SK-N-SH (cell line): ENCODE measurements around the gene RPS6KA5.

Experiments used
- TAF1 ChIP-seq: IDR thresholded peaks from 2 replicates; pipeline ENCODE4 v1.6.1; 2012; ENCODE audit warnings: low read depth, mild to moderate bottlenecking, low read length, moderate library complexity, borderline replicate concordance
- TEAD4 ChIP-seq: IDR thresholded peaks from 2 replicates; pipeline ENCODE4 v1.4.0; 2012; ENCODE audit warnings: mild to moderate bottlenecking, borderline replicate concordance; ENCODE audit not compliant: insufficient read depth
- TF ChIP-seq, protein P1 (sequence below): IDR thresholded peaks from 2 replicates; pipeline ENCODE4 v1.6.1; 2012; ENCODE audit warnings: mild to moderate bottlenecking, low read depth, low read length, moderate library complexity

DNA sequence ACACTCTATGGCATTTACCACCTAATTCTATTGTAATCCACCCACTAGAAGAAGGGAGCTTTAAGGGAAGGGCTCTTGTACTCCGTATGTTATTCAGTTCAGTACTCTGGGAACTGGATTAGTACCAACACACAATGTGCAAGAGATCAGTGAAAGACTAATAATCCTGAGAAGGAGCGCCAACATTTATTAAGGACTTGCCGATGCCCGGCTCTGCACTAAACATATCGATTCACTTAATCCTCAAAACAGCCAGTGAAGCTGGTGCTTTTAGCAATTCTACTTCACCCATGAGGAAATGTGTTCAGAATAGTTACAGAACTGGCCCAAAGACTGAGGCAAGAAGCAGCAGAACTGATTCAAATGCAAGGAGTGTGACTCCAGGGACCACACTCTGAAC is 80.9 kb downstream of the RPS6KA5 start:
- TF ChIP-seq, protein P1, sequence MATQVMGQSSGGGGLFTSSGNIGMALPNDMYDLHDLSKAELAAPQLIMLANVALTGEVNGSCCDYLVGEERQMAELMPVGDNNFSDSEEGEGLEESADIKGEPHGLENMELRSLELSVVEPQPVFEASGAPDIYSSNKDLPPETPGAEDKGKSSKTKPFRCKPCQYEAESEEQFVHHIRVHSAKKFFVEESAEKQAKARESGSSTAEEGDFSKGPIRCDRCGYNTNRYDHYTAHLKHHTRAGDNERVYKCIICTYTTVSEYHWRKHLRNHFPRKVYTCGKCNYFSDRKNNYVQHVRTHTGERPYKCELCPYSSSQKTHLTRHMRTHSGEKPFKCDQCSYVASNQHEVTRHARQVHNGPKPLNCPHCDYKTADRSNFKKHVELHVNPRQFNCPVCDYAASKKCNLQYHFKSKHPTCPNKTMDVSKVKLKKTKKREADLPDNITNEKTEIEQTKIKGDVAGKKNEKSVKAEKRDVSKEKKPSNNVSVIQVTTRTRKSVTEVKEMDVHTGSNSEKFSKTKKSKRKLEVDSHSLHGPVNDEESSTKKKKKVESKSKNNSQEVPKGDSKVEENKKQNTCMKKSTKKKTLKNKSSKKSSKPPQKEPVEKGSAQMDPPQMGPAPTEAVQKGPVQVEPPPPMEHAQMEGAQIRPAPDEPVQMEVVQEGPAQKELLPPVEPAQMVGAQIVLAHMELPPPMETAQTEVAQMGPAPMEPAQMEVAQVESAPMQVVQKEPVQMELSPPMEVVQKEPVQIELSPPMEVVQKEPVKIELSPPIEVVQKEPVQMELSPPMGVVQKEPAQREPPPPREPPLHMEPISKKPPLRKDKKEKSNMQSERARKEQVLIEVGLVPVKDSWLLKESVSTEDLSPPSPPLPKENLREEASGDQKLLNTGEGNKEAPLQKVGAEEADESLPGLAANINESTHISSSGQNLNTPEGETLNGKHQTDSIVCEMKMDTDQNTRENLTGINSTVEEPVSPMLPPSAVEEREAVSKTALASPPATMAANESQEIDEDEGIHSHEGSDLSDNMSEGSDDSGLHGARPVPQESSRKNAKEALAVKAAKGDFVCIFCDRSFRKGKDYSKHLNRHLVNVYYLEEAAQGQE: no peak
- TF ChIP-seq TEAD4 (no peak), TAF1 (no peak)
